A673 (cell line): Measurements from ENCODE around the gene GDPD5.

ENCODE experiments used
- EZH2 ChIP-seq: fragments of 200-600 bp; sonication (generic); IDR thresholded peaks from 2 replicates; pipeline ENCODE4 v1.6.1; 2017; ENCODE audit warnings: borderline replicate concordance, low read depth, mild to moderate bottlenecking, mixed read lengths, antibody characterized with exemption, low read length; ENCODE audit not compliant: poor library complexity, severe bottlenecking
- TF ChIP-seq, protein P1 (sequence below): fragments of 300-800, 200-600 bp; sonication (generic); conservative IDR thresholded peaks from 2 replicates; pipeline ENCODE4 v1.5.1; 2017; ENCODE audit warnings: low read depth, mild to moderate bottlenecking, antibody characterized with exemption, low read length, moderate library complexity, mixed read lengths

DNA sequence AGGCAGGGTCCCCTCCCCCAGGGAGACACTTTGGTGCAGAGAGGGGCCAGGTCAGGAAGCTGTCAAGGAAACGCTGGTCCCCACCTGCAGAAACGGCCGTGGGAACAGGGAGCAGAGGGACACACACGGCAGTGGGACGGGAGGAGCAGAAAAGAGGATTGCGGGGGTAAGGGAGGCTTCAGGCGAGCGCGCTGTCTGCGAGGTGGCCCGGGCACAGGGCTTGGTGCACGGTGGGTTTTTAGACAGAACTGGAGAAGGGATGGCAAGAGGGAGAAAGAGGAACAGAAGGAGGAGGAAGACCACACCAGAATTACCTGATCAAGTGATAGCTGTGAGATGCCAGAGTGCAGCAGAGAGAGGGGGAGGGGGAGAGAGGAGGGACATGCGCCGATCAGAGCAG, 86.7 kb downstream of the GDPD5 start:
- no peak for TF ChIP-seq EZH2
- TF ChIP-seq, protein P1, sequence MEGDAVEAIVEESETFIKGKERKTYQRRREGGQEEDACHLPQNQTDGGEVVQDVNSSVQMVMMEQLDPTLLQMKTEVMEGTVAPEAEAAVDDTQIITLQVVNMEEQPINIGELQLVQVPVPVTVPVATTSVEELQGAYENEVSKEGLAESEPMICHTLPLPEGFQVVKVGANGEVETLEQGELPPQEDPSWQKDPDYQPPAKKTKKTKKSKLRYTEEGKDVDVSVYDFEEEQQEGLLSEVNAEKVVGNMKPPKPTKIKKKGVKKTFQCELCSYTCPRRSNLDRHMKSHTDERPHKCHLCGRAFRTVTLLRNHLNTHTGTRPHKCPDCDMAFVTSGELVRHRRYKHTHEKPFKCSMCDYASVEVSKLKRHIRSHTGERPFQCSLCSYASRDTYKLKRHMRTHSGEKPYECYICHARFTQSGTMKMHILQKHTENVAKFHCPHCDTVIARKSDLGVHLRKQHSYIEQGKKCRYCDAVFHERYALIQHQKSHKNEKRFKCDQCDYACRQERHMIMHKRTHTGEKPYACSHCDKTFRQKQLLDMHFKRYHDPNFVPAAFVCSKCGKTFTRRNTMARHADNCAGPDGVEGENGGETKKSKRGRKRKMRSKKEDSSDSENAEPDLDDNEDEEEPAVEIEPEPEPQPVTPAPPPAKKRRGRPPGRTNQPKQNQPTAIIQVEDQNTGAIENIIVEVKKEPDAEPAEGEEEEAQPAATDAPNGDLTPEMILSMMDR = no peak
